ENCODE results near the gene GABPA.
A peak's percentile ranks its signal among the peaks of the same experiment; 100 is the strongest.
"Not testable (repeated sequence)": the region's sequence is repeated elsewhere in the genome, so short reads cannot be mapped to it uniquely, and the experiment has no call there.

The GABPA gene

DNA sequence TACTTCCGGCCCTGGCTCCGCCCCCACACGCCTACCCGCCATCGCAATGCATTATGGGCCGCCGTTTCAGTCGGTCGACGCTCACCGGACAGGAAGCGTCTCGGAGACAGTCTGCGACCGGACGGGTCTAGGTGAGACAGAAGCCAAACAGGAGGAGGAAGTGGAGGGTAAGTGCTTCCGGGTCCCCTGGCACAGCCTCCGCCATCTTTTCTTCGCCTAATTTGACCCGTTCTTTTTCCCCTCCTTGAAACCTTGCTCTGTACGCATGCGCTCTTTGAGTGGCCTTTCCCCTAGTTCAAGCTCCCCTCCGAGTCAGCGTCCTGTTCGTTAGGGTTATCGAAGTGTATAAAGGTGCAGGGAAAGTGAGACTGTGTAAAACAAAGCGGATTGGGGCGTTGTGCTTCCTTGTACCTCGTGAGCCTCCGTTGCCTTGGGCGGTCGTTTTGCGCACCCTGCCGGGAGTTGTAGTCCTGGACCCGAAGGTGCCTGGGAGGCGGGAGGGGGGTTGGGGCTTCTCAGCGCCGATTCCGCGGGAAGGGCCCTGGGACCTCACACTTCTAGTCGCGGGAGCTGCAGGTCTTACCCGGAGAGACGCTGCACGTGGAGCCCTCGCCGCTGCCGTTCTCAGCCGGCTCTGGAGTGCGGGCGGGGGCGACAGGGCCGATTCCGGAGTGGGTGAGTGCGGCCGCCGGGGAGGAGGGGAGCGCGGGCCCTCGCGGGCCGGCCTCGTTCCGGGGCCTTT lies at the start of gene GABPA, which contains the start of gene ATP5PF:
TSS of gene GABPA (plus strand) at position 69 of the 742 bp plus-strand sequence. CDS start 6,627 bp downstream, outside the sequence.
TSS of gene ATP5PF (minus strand) at position 1 of the 742 bp plus-strand sequence. CDS start 5,110 bp downstream, outside the sequence.
- DNase-seq = peak; percentile 92 to 95

DNA sequence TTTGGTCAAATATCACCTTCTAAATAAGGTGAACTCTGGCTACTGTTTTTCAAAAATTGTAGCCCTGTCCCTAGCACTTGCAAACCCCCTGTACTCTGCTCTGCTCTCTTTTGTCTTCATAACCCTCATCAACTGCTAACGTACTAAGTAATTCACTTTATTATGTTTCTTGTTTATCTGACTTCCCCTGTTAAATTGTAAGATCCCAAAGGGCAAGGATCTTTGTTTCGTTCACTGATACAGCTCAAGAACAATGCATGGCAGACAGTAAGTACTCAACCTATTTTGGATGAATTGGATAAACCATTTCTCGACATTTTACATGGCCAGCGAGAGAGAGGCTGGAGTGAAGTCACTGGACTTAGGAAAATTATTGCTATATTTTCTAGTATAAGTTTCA lies 47.0 kb upstream of the GABPA start:
- DNase-seq = no peak

DNA sequence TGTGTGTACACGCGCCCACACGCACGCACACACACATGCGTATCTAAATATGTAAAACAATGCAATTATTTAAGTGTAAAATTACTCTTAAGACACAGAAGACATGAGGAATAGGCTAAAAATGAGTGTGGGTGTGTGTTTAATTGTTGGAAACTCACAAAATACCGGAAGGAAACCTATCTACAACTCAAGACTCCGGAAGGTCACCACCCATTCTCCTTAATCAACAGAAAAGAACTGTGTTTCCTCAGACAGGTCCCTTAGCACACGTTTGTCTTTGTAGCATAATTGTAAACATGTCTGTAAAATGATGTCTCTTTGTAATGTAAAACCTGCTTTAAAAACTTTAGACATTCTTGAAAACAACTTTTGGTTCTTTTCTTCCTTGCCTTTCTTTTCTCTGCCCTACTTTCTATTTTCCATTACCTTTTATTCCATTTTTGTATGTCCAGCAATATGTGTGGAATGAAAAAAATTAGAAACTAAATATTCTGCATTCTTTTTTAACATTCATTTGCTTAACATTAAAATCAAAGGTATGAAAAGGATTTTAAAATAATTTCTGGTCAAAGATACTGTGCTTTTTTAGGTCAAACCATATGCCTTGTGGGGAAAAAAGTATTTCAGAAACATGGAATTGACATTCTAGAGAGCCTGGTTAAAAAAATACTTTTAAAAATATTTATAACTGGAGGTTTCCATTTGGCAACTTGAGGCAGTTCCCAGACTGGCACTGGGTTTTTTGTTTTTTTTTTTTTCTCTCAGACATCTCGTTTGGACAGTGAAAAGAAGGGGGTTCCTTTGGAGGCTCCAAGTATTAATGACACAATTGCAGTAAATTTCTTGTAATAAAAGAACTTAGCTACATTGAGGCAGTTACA lies 46.3 kb upstream of the GABPA start:
- no peak for DNase-seq

DNA sequence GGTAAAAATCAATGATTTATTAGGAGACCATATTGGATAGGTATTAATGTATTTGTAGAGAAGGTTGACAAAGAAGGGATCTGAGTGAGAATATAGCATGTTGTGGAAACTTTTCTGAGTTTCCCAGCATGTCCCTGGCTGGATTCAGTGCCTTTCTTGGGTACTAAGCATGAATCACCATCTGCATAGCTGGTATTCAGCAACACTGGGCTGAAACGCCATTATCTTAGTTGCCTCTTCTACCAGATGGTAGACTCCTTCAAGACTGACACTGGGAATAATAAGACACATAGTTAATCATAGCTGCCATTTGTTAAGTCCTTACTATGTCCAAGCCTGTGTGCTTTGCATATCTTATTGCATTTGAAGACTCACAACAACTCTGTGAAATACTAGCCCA lies 45.5 kb upstream of the GABPA start:
- DNase-seq = no peak

DNA sequence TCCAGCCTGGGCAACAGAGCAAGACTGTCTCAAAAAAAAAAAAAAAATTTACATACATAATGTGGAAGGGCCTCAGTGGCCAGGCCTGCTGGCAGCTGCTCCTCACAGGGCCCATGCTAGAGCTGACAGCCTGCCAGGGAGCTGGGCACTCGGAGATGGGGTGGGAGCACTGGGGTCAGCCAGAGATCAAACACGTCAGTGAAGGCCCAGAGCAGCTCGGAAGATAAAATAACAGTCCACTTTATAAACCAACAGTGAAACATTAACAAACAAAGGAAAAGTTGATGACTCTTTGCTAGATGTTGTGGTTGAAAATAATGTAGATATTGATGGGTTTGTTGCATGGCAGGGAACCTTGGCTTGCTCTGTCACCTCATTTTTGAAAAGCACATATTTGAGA lies 42.8 kb upstream of the GABPA start:
- no peak for DNase-seq

DNA sequence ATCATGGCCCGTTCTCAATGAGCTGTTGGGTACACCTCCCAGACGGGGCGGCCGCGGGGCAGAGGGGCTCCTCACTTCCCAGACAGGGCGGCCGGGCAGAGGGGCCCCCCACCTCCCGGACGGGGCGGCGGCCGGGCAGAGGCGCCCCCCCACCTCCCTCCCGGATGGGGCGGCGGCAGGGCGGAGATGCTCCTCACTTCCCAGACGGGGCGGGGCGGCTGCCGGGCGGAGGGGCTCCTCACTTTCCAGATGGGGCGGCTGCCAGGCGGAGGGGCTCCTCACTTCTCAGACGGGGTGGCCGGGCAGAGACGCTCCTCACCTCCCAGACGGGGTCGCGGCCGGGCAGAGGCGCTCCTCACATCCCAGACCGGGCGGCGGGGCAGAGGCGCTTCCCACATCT lies 39.3 kb upstream of the GABPA start:
- not testable (repeated sequence) for DNase-seq

DNA sequence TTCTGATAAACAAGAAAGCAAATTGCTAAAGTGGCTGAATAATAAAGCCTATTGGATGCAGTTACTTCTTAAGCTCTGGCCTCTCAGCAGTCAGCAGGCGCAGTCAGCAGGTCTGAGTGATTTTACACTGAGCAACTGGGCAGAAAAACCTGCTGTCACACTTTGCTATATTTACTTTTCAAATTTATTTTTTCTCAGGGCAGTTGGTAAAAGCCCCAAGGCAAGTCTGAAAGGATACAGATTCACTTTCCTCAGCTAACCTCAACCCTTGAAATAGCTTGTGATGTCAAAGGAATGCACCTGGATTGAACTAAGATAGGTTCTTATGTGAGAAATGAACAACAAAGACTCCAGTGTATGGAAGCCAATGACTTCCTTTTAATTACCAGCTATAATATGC lies 34.0 kb upstream of the GABPA start:
- no peak for DNase-seq

DNA sequence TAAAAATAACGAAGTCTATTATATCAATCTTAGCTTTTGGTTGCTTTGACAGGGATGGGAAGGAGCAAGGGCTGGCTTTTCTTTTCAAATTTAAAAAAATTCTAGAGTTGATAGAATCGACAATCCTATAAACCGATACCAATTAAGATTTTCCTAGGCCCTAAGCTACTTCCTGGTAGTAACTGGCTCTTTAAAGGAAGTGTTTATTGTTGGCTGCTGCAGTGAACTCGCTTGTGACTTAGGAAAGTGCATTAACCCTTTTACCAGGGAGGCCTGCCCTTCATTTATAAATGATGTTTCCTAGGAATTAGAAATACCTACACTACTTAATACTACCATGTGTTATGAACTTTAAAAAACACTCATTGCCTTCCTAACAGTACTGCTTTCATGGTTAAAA lies 33.2 kb upstream of the GABPA start:
- DNase-seq = no peak

DNA sequence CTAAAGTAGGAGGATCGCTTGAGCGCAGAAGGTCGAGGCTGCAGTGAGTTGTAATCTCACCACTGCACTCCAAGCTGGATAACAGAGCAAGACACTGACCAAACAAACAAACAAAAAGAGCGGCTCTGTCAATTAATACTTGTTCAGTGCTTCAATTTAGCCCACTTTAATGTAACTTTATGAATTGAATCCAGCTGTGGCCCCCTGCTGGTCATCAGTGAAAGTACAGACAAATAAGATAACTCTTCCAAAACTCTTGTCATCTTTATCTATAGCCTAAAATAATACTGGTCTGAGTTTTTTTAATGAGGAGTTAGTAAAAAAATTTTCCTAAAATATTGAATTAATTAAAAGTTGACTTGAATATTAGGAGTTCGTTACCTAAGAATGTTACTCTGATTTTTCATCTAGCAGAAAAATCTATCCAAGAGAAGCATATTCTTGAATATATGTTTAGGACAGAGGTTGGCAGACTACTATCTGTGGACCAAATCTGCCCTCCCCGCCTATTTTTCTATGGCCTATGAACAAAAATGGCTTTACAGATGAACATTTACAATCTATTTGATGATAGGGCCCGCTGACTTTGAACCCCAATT lies 26.2 kb upstream of the GABPA start:
- DNase-seq = no peak

DNA sequence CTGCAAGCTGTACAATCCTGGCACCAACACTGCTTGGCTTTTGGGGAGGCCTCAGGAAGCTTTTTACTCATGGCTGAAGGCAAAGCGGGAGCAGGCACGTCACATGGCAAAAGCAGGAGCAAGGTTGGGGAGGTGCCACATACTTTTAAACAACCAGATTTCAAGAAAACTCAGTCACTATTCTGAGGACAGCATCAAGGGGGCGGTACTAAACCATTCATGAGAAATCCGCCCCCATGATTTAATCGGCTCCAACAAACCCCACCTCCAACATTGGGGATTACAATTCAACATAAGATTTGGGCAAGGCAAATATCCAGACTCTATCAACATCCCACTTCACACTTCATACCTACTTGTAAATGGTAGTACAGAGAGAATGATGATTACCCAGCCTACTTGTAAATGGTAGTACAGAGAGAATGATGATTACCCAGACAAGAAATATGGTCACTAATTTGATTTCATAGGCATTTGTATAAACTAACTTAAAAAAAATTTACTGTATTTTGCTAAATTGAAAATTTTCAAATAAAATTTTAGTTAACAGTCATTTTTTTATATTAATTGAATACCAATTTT lies 25.0 kb upstream of the GABPA start:
- no peak for DNase-seq

DNA sequence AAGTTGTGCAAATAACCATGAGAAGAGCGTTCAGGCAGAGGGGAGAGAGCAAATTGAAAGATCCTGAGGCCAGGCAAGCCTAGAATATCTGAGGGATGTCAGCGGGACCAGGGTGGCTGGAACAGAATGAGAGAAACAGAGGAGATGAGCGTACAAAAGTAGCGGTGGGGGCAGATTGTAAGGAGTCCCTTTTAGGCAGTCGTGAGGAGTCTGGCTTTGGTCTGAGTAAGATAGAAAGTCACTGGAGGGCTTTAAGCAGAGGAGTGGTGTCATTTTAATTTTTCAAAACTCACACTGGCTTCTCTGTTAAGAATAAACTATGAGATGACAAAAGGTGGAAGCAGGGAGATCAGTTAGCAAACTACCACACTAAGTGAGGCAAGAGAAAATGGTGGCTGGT lies 24.2 kb upstream of the GABPA start:
- no peak for DNase-seq

DNA sequence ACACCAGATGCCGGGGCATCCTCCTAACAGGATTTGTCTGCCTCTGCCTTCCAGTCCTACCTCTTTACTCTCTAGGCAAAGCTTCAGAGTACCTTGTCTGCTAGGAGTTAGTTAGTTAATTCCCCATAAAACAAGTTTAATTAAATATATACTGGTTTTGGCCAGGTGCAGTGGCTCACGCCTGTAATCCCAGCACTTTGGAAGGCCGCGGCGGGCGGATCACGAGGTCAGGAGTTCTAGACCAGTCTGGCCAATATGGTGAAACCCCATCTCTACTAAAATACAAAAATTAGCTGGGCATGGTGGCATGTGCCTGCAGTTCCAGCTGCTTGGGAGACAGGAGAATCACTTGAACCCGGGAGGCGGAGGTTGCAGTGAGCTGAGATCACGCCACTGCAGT lies 20.7 kb upstream of the GABPA start:
- DNase-seq = not testable (repeated sequence)

DNA sequence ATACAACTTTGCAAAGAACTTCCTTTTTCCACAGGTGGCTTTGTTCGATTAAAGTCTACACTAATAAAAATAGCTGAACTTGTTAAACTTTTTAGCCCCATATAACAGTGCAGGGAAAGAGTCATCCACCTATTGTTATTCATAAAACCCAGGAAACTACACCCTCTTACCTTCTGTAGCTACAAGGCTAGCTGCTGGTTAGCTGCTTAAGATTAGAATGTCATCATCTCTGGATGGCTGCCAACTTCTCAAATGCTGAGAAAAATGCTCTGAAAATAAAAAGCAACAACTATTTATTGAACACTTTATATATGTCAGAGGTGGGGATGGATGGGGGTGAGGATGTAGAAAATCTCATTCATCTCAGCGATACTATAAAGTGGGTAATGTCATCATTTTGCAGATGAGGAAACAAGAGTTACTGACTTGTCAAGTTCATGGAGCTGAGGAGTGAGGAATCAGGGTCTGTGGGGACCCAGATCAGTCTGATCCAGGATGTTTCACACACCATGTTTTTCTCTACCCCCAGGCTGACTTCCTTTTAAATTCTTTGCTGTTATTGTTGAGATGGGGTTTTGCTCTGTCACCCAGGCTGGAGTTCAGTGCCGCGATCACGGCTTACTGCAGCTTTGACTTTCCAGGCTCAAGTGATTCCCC lies 17.2 kb upstream of the GABPA start:
- no peak for DNase-seq

DNA sequence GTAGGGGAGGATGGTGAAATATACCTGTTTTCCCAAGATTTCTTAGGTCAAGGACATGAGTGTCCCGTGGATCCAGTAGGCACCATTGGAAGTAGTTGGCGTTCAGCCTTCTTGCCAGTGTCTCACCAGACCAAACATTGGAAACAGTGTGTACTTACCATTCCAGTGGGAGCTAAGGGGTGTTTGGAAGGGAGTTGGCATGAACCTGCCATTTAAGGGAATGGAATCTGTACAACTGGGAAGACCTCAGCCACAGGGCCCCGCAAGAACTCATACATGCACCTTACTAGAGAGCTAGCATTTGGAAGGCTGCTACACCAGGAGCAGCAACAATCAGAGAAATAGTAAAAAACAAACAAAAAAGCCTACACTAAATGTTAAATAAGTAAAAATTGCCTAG lies 12.8 kb upstream of the GABPA start:
- no peak for DNase-seq

DNA sequence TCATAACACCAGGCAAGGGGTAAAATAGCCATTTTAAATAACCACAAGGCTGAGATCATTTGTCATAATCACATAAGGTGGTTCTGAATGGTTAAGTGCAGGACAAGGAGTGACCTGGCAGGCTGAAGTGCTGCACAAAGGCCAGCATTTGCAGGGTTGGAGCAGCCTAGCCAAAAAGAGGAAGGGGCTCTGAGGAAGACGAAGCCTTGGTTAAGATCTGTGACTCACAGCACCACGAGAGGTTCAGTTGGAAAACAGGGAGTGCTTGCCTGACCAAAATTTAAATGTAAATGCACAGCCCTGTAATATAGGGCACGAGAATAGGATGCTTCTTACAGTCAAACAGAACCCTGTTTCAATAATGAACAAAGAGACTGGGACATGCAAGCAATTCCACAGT lies 12.1 kb upstream of the GABPA start:
- DNase-seq = no peak

DNA sequence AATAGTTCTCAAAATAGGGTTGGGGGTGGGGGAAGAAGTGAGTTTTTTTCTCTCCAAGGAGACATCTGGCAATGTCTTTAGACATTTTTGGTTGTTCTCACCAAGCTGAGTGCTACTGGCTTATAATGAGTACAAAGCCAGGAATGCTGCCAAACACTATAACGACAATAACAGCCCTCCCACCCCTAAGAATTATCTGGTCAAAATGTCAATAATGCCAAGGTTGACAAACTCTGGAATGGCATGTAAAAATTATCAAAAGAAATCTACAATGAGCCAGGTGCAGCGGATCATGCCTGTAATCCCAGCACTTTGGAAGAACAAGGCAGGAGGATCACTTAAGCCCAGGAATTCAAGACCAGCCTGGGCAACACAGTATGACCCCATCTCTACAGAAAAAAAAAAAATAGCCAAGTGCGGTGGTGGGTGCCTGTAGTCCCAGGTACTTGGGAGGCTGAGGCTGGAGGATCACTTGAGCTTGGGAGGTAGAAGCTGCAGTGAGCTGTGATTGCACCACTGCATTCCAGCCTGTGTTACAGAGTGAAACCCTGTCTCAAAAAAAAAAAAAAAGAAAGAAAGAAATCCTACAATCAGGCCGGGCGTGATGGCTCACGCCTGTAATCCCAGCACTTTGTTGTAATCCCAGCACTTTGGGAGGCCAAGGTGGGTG lies 2.5 kb upstream of the GABPA start:
- DNase-seq = no peak

DNA sequence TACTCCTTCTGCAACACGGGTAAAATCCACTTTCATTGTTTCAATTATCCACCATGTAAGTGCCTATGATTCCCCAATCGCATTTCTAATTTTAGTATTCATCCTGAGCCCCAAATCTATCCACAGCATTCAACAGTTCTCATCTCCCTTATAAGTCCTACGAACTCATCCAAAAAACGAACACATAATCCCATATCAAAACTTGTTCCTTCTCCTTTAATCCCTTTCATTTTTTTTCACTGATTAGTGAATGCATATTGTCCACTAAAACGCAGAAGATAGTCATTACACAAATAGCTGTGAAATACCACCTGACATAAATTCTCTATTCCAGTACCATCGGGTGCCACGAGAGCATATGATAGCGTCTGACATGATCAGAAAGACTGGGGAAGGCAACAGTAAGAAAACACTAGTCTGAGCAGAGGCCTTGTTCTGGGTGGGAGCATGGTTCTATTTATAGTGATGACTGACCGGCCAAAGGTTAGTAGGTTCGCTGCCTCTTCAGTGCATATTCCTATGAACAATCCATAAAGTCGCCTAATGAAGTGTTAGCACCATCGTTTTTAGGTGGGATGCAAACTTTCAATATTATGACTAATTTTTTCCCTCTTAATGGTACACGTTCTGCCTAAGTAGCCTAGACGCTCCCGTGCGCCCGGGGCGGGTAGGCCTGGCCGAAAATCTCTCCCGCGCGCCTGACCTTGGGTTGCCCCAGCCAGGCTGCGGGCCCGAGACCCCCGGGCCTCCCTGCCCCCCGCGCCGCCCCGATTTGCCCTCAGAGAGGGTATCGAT lies 716 bp upstream of the GABPA start:
- DNase-seq = no peak

DNA sequence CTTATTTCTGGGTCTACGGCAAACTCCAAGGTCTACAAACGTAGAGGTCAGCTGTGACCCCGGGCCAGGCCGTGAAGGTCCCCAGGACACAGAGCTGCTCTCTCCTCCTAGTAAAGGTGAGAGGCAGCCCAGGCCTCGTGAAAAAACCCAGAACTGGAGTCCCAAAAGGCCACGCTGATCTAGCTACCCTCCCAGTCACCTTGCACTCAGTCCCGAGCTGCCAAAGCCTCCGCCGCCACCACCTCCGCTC lies 193 bp upstream of the GABPA start:
- no peak for DNase-seq

DNA sequence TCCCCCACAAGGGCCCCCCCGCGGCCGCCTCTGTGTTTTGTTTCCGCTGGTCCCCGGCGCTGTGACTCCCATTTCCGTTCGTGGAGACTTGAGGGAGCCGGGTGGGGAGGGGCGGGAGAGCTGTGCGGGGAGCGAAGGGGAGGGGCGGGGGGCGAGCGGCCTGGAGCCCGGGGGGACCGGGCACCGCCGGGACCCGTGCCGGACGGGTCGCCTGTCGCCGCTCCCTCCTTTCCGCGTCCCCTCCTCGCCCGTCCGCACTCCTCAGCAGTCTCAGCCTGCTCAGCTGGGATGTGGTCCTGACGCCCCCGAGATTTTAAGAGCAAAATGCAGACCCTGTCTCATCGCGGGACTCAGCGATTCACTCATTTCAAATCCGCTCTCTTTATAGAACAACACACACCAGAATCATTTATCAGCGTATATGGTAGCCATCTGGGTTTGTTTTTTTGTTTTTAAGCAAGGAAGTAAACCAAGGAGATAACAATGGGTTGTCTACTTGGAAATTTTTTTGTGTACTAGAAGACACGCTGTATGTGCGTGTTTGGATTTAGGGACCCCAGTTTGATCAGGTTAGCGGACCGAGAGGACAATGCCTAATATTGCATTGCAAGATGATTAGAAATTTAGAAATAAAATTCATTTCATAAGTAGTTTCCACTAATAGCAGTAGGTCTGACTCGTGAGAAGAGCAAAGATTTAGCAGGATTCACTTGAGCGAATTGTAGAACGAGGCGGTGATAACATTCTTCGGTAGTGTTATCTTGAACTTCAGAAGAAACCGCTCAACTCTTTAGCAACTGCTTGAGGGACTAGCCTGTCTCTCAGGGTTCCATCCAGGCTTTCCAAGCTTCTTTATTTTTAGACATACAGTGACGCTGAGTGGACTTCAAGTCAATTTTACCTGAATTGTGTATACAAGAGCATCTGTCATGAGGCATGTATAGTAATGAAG lies 1.1 kb downstream of the GABPA start:
- DNase-seq = peak; percentile 44 to 78

DNA sequence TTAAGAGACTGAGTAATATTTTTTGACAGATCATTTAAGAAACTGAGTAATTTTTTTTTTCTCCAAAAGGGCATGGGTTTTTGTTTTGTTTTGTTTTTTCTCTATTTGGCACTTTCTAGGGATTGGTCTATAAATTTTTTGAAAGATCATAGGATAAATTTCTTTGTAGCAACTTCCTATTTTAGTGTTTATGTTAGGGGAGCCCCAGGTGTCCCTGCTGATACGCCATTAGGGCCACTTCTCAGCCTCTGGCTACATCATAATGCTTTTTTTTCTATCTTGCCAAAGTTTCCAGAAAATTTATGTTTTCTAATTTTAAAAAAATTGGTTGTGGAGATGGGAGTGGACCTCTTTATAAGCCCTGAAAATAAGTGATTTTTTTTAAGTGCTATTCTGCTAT lies 2.6 kb downstream of the GABPA start:
- DNase-seq = no peak
